ENCODE measurements around the gene NFIB. TPM values are rescaled to one million over a fixed set of nuclear protein-coding genes. Genes with fewer than 3 reads are reported as not detected.

The NFIB gene
- total and polyA plus RNA-seq, 2 of the 4 experiments (the other 2 are of a cell fraction): 1.4 to 2.0 TPM

- Histone ChIP-seq H3K9me1 (ENCODE audit: insufficient read depth, low read length) (no peaks in the 10 kb centered on the region), H3K4me3 (ENCODE audit: insufficient read depth, low read depth, low read length) (no peak overlapping the region), H4K5ac (ENCODE audit: low read depth, low read length) (no peak overlapping the region), H4K8ac (ENCODE audit: low read depth in 2 of 2, low read length in 2 of 2) (no peak overlapping the region), H2AK9ac (replicated peaks; ENCODE audit: low read depth, low read length, poor library complexity) (no peak overlapping the region), H2AFZ (replicated peaks; ENCODE audit: low read length, poor library complexity) (no peak overlapping the region), H3K79me1 (ENCODE audit: low read depth in 1 of 2, low read length in 2 of 2) (no peaks in the 10 kb centered on the region), H3K9ac (ENCODE audit: low read depth, low read length) (no peak overlapping the region), H2BK120ac (ENCODE audit: low read depth, low read length) (no peak overlapping the region), H4K20me1 (ENCODE audit: insufficient read depth, low read length) (no peaks in the 10 kb centered on the region), H3K27ac (ENCODE audit: insufficient read depth, low read length) (no peak overlapping the region), H3K36me3 (ENCODE audit: control insufficient read depth, insufficient read depth, low read length) (no peaks in the 10 kb centered on the region), H3K4ac (ENCODE audit: low read depth, low read length) (no peak overlapping the region), H2BK15ac (ENCODE audit: low read depth, low read length) (no peak overlapping the region), H2BK20ac (ENCODE audit: low read depth, low read length) (no peak overlapping the region), H4K91ac (ENCODE audit: insufficient read depth, low read depth, low read length) (no peak overlapping the region), H3K56ac (ENCODE audit: extremely low read depth, insufficient read depth, low read length) (no peak overlapping the region), H3K18ac (ENCODE audit: low read depth, low read length) (no peak overlapping the region), H2BK5ac (ENCODE audit: low read depth, low read length, poor library complexity, severe bottlenecking) (no peak overlapping the region), H3K27me3 (ENCODE audit: control insufficient read depth, insufficient read depth, low read length) (0 out of 2 replicates have a peak, but pooled peaks cover 1% of the 10 kb centered on the region), H2AK5ac (ENCODE audit: low read depth, low read length) (no peak overlapping the region), H3K9me3 (ENCODE audit: control insufficient read depth, insufficient read depth, low read length) (no peaks in the 10 kb centered on the region), H3K4me1 (ENCODE audit: control insufficient read depth, insufficient read depth, low read length) (no peaks in the 10 kb centered on the region), H3K14ac (replicated peaks; ENCODE audit: low read depth, low read length) (no peak overlapping the region), H3K4me2 (ENCODE audit: low read depth, low read length) (no peak overlapping the region), H3K23ac (ENCODE audit: low read depth, low read length) (no peak overlapping the region)
- intact Hi-C loops (cut with micrococcal nuclease) (no loop called here), in situ Hi-C loops (cut with MboI; ENCODE audit: low sequenced_read_pairs) (no loop called here), dilution Hi-C loops (cut with HindIII; ENCODE audit: low sequenced_read_pairs, unreplicated experiment) (no loop called here)
- ChIA-PET CTCF (no interaction called here), POLR2A (ENCODE audit: unreplicated experiment) (no interaction called here)
- no TSS peak for BruUV-seq (replicated peaks)
- no peak for TF ChIP-seq SMC3 (IDR thresholded peaks at IDR 0.05; ENCODE audit: low read depth, low read length)
- TF ChIP-seq CTCF (conservative IDR thresholded peaks at IDR 0.05; ENCODE audit: low read depth, low read length): no peak
- TF ChIP-seq RFX5 (IDR thresholded peaks at IDR 0.05; ENCODE audit: low read depth, low read length): no peak
- TF ChIP-seq, protein P1, sequence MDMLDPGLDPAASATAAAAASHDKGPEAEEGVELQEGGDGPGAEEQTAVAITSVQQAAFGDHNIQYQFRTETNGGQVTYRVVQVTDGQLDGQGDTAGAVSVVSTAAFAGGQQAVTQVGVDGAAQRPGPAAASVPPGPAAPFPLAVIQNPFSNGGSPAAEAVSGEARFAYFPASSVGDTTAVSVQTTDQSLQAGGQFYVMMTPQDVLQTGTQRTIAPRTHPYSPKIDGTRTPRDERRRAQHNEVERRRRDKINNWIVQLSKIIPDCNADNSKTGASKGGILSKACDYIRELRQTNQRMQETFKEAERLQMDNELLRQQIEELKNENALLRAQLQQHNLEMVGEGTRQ (IDR thresholded peaks at IDR 0.05; ENCODE audit: low read depth, low read length): no peak
- no peak for TF ChIP-seq MAFK (IDR thresholded peaks at IDR 0.05; ENCODE audit: low read depth, low read length)
- TF ChIP-seq CEBPB (IDR thresholded peaks at IDR 0.05; ENCODE audit: low read depth, low read length): no peak
- TF ChIP-seq MAZ (IDR thresholded peaks at IDR 0.05; ENCODE audit: borderline replicate concordance, low read depth, low read length): no peak
- TF ChIP-seq, protein P2, sequence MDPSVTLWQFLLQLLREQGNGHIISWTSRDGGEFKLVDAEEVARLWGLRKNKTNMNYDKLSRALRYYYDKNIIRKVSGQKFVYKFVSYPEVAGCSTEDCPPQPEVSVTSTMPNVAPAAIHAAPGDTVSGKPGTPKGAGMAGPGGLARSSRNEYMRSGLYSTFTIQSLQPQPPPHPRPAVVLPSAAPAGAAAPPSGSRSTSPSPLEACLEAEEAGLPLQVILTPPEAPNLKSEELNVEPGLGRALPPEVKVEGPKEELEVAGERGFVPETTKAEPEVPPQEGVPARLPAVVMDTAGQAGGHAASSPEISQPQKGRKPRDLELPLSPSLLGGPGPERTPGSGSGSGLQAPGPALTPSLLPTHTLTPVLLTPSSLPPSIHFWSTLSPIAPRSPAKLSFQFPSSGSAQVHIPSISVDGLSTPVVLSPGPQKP (IDR thresholded peaks at IDR 0.05; ENCODE audit: borderline replicate concordance, low read depth, low read length): no peak
- DNase-seq (no peak), ATAC-seq (ENCODE audit: low read depth) (no peak)
- 100% methylated on average over 1 of the region's 3 CpGs; no CpG with 5 or more reads in 1 of the 2 experiments for WGBS, 2 experiments (ENCODE audit: extremely low coverage in 2 of 2, insufficient read length in 1 of 2)
Observed at GRCh38 chr9:14151451-14151850, 162.5 kb downstream of the NFIB start.
